K562 (cell line): ENCODE results near the gene TRANK1. TPM values are rescaled to one million over a fixed set of nuclear protein-coding genes. Genes with fewer than 3 reads are reported as not detected.

Source experiments
- ATF4 ChIP-seq: fragments of 450-650 bp; formaldehyde crosslinking; IDR thresholded peaks from 2 replicates; pipeline ENCODE4 v1.4.0; 2022; ENCODE audit warnings: mild to moderate bottlenecking, moderate library complexity
- CREB1 ChIP-seq, 2 experiments: sonication (generic) in 1 of 2; formaldehyde crosslinking in 1 of 2; IDR thresholded peaks; 2 replicates each; pipeline versions ENCODE4 v1.6.1 to v1.8.0; 2012 to 2022; ENCODE audit warnings: inconsistent platforms in 1 of 2, mild to moderate bottlenecking in 1 of 2, missing genetic modification reagents in 1 of 2, moderate library complexity in 1 of 2
- ETV1 ChIP-seq: fragments of 450-650 bp; conservative IDR thresholded peaks from 2 replicates; pipeline ENCODE4 v1.6.1; 2016; ENCODE audit warnings: missing genetic modification characterization, control low read depth, low read depth, missing compliant biosample characterization
- GTF2F1 ChIP-seq: IDR thresholded peaks from 2 replicates; pipeline ENCODE4 v1.6.1; 2011; ENCODE audit warnings: low read depth, low read length, improper control_type of control experiment
- HDAC1 ChIP-seq, 2 experiments: fragments of 450-650 bp; IDR thresholded peaks; 2 replicates each; pipeline ENCODE4 v1.6.1; 2016 to 2017; ENCODE audit warnings: inconsistent platforms in 1 of 2, mild to moderate bottlenecking in 1 of 2, moderate library complexity in 1 of 2
- HLTF ChIP-seq: fragments of 450-650 bp; IDR thresholded peaks from 2 replicates; pipeline ENCODE4 v1.6.1; 2016
- HMBOX1 ChIP-seq: sonication (generic); IDR thresholded peaks from 2 replicates; pipeline ENCODE4 v1.6.1; 2016
- MITF ChIP-seq: IDR thresholded peaks from 2 replicates; pipeline ENCODE4 v1.6.1; 2014; ENCODE audit warnings: antibody characterized with exemption
- NR0B1 ChIP-seq: fragments of 450-650 bp; IDR thresholded peaks from one replicate; pipeline ENCODE4 v1.6.1; 2018; ENCODE audit warnings: mild to moderate bottlenecking, moderate library complexity; ENCODE audit not compliant: partially characterized antibody
- NR2C1 ChIP-seq, 2 experiments: fragments of 450-650 bp; IDR thresholded peaks; 2 replicates each; pipeline ENCODE4 v1.6.1; 2017; ENCODE audit warnings: mild to moderate bottlenecking in 2 of 2, antibody characterized with exemption in 1 of 2, inconsistent platforms in 1 of 2, missing compliant biosample characterization in 1 of 2, missing genetic modification characterization in 1 of 2
- RAD21 ChIP-seq, 2 experiments: fragments of 250-450 bp in 1 of 2; fragments of 450-650 bp in 1 of 2; sonication (Bioruptor Pico) in 1 of 2; formaldehyde crosslinking in 1 of 2; IDR thresholded peaks in 1 of 2; conservative IDR thresholded peaks in 1 of 2; 2 replicates each; pipeline versions ENCODE4 v1.4.0 to v1.8.0; 2020 to 2022; ENCODE audit warnings: mild to moderate bottlenecking in 2 of 2, moderate library complexity in 1 of 2
- SAFB ChIP-seq: fragments of 200-400 bp; formaldehyde crosslinking; IDR thresholded peaks from 2 replicates; pipeline ENCODE4 v1.6.1; 2017; ENCODE audit warnings: low read depth, low read length, borderline replicate concordance
- SMARCE1 ChIP-seq: fragments of 450-650 bp; IDR thresholded peaks from 2 replicates; pipeline ENCODE4 v1.7.1; 2016; ENCODE audit warnings: mild to moderate bottlenecking
- SNRNP70 ChIP-seq: fragments of 200-400 bp; formaldehyde crosslinking; optimal IDR thresholded peaks from 2 replicates; pipeline ENCODE3; 2017; ENCODE audit warnings: low read depth, low read length
- SOX6 ChIP-seq: fragments of 450-650 bp; IDR thresholded peaks from 2 replicates; pipeline ENCODE4 v1.6.1; 2014; ENCODE audit warnings: mild to moderate bottlenecking
- TAL1 ChIP-seq: fragments of 450-650 bp; IDR thresholded peaks from 2 replicates; pipeline ENCODE4 v1.6.1; 2016; ENCODE audit warnings: mild to moderate bottlenecking
- TRIM28 ChIP-seq: fragments of 450-650 bp; IDR thresholded peaks from 2 replicates; pipeline ENCODE4 v1.6.1; 2017
- ZC3H11A ChIP-seq: IDR thresholded peaks from 2 replicates; pipeline ENCODE4 v1.6.1; 2012; ENCODE audit warnings: low read depth, low read length, improper control_type of control experiment
- ZNF280A ChIP-seq: fragments of 450-650 bp; IDR thresholded peaks from 2 replicates; pipeline ENCODE4 v1.6.1; 2018; ENCODE audit warnings: mild to moderate bottlenecking, low read depth; ENCODE audit not compliant: partially characterized antibody
- ZNF583 ChIP-seq: fragments of 250-450 bp; sonication (Bioruptor Pico); IDR thresholded peaks from 2 replicates; pipeline ENCODE4 v1.4.0; 2020
- ZNF584 ChIP-seq: fragments of 200-800 bp; sonication (Bioruptor generic); IDR thresholded peaks from 2 replicates; pipeline ENCODE4 v1.6.1; 2016; ENCODE audit warnings: low read depth, mild to moderate bottlenecking, missing genetic modification characterization, missing compliant biosample characterization
- polyA plus RNA-seq, 8 experiments: library from polyadenylated mRNA; depleted of rRNA in 4 of 8; stranded (reverse) in 5 of 8; unstranded in 3 of 8; fragments of >200 nt; fragmentation: Nextera tagmentation in 2 of 8; fragmentation: Illumina TruSeq in 1 of 8; extraction: Ambion mirVana in 2 of 8; extraction: Trizol in 1 of 8; gene quantifications; 2 replicates each; pipeline versions ENCODE4 v1.2.1 to v1.2.3, GENCODE V29; 2011 to 2014; ENCODE audit warnings: inconsistent platforms in 1 of 8, missing spikeins in 1 of 8
- total RNA-seq, 7 experiments: library from RNA; depleted of rRNA in 6 of 7; stranded (reverse); fragments of >200 nt in 6 of 7; fragmentation: Illumina TruSeq in 2 of 7; extraction: Trizol in 2 of 7; gene quantifications; 2 replicates each; pipeline versions ENCODE4 v1.2.1 to v1.2.3, GENCODE V29; 2011 to 2021; ENCODE audit warnings: low replicate concordance in 1 of 7

TRANK1 gene
- total and polyA plus RNA-seq, 9 of the 15 experiments (the other 6 are each of a cell fraction or from before 2014, with no cell fraction given), result 0.41 to 5.3 (median 2.1) TPM

GRCh38 chr3:36920884-36921567, 23.8 kb downstream of the TRANK1 start (continued):
- no peak for TF ChIP-seq SAFB
- TF ChIP-seq CREB1 (IDR thresholded peaks at IDR 0.05), result no peak
- TF ChIP-seq CREB1 (CRISPR knock-in tag; IDR thresholded peaks at IDR 0.05), result no peak
- TF ChIP-seq NR2C1 (IDR thresholded peaks at IDR 0.05), result no peak
- peak; percentile 36; the same call in 1 of the 2 replicates for TF ChIP-seq NR2C1 (tag; IDR thresholded peaks at IDR 0.05)
- TF ChIP-seq SNRNP70, result no peak
- peak; percentile 97 for TF ChIP-seq TRIM28
- no peak for TF ChIP-seq ZC3H11A
- peak; percentile 36; the same call in 1 of the 2 replicates for TF ChIP-seq HMBOX1
- 0 out of 2 replicates have a peak, but pooled peaks have one; percentile 2 for TF ChIP-seq MITF
- no peak for TF ChIP-seq NR0B1
- peak; percentile 33; the same call in 1 of the 2 replicates for TF ChIP-seq TAL1
- TF ChIP-seq ATF4 (CRISPR knock-in tag), result no peak
- no peak for TF ChIP-seq HLTF
- no peak for TF ChIP-seq ZNF583 (CRISPR knock-in tag)
- TF ChIP-seq RAD21 (CRISPR knock-in tag; conservative IDR thresholded peaks at IDR 0.05 in 1 of 2, IDR thresholded peaks at IDR 0.05 in 1 of 2), result no peak
- no peak for TF ChIP-seq HDAC1 (IDR thresholded peaks at IDR 0.05)
- TF ChIP-seq ETV1 (tag), result no peak
- TF ChIP-seq GTF2F1, result no peak
- no peak for TF ChIP-seq ZNF584 (CRISPR knock-in tag)
- TF ChIP-seq SMARCE1, result peak; percentile 24; the same call in 1 of the 2 replicates
- TF ChIP-seq ZNF280A, result peak; percentile 98
- TF ChIP-seq SOX6, result no peak
